Gastroesophageal sphincter (tissue), 3 donors: ENCODE data around the gene RNASE11.

Source experiments
- POLR2A ChIP-seq, 2 donors: fragments of 450-650 bp; IDR thresholded peaks; one replicate each; pipeline ENCODE4 v1.6.1; 2017; ENCODE audit warnings: antibody characterized with exemption in 2 of 2, mild to moderate bottlenecking in 2 of 2, moderate library complexity in 1 of 2
- TF ChIP-seq, protein P1 (sequence below), 4 experiments: fragments of 200-600 bp in 2 of 4; fragments of 450-650 bp in 2 of 4; sonication (generic) in 1 of 4; IDR thresholded peaks; one replicate each; pipeline ENCODE4 v1.5.1; 2017 to 2019; ENCODE audit warnings: antibody characterized with exemption in 4 of 4, mild to moderate bottlenecking in 2 of 4, moderate library complexity in 2 of 4

DNA sequence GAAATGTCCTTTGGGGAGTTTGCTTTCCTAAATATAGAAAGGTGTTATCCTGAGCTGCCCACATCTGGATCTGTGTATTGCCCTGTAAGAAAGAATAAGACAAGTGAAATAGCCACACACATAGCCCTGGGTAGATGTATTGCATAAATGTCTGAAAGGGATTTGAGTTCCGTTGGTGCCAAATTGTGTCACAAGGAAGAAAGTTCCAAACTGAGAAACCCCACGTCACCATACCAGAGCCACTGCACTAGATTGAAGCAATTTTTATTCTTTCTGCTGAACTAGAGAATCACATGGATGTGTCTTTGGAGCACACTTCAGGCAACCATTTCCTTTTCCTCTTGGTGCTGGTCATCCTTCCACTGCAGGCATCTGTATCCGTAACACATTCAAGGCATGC lies 32.0 kb downstream of the RNASE11 start:
- TF ChIP-seq, protein P1, sequence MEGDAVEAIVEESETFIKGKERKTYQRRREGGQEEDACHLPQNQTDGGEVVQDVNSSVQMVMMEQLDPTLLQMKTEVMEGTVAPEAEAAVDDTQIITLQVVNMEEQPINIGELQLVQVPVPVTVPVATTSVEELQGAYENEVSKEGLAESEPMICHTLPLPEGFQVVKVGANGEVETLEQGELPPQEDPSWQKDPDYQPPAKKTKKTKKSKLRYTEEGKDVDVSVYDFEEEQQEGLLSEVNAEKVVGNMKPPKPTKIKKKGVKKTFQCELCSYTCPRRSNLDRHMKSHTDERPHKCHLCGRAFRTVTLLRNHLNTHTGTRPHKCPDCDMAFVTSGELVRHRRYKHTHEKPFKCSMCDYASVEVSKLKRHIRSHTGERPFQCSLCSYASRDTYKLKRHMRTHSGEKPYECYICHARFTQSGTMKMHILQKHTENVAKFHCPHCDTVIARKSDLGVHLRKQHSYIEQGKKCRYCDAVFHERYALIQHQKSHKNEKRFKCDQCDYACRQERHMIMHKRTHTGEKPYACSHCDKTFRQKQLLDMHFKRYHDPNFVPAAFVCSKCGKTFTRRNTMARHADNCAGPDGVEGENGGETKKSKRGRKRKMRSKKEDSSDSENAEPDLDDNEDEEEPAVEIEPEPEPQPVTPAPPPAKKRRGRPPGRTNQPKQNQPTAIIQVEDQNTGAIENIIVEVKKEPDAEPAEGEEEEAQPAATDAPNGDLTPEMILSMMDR (IDR thresholded peaks at IDR 0.05), result no peak
- no peak for TF ChIP-seq POLR2A (IDR thresholded peaks at IDR 0.05)
